Activated T-cell treated with anti-CD3 and anti-CD28 coated beads, Interleukin-2, amount 50 U/mL, for 1 hour (primary cell): ENCODE data around the gene AMZ1.
A peak's percentile ranks its signal among the peaks of the same experiment; 100 is the strongest.

Source experiments
- DNase-seq: peaks from one replicate; pipeline ENCODE4 v3.0.0-alpha.2; 2020

The AMZ1 gene, protein sequence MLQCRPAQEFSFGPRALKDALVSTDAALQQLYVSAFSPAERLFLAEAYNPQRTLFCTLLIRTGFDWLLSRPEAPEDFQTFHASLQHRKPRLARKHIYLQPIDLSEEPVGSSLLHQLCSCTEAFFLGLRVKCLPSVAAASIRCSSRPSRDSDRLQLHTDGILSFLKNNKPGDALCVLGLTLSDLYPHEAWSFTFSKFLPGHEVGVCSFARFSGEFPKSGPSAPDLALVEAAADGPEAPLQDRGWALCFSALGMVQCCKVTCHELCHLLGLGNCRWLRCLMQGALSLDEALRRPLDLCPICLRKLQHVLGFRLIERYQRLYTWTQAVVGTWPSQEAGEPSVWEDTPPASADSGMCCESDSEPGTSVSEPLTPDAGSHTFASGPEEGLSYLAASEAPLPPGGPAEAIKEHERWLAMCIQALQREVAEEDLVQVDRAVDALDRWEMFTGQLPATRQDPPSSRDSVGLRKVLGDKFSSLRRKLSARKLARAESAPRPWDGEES

DNA sequence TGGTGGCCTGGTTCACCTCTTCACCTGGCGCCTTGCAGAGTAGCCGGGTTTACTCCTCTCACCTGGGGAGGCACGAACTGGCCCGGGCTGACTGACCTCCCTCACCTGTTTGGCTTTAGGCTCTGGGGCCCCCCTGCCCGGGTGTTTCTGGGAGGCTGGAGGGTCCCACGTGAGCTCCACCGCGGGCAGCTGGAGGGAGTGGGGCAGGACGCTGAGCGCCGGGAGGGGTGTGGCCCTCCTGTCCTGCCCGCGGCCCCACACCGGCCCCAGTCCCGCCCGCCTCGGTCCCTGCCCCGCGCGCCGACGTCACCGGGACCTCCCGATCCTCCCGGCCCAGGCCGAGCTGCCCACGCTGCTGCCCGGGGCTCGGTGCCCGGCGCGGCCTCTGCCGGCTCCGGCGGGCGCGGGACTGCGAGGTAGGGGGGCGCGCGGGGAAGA, at the start of gene AMZ1:
TSS of gene AMZ1 (plus strand) at position 322 of the 438 bp plus-strand sequence. CDS start 12,250 bp downstream, outside the sequence.
- DNase-seq: no peak

DNA sequence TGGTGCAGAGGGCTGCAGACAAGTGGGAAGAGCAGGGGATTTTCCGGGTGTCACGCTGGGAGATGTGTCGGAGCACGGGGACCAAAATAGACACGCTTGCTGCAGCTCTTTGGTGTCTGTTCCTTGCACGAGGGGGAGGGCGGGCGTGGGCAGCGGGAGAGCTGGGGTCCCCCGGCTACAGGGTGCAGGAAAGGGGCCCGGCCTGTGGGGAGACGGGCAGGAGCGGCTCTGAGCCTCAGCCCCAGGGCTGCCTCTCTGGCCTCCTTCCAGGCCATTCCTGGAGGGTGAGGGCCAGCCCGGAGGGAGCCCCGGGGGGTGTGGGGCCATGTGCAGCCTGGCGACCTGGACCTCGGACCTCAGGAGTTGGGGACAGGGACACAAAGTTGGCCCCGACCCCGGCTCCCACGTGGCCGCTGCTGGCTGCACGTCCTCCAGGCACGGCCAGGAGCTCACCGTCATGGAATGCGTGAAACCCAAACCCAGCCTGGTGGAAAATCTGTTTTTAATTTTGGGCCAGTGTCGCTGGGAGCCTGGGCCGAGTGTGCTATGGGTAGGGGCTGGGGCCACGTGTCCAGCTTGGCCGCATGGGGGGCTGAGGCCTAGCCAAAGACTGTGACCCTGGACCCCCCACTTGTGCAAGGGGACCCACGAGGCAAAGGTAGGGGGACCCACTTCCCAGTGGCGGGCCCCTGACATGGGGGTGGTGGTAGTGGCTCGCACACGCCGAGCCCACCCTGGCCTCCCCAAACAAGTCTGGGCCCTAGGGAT, 49.6 kb upstream of the AMZ1 start:
- DNase-seq: no peak

DNA sequence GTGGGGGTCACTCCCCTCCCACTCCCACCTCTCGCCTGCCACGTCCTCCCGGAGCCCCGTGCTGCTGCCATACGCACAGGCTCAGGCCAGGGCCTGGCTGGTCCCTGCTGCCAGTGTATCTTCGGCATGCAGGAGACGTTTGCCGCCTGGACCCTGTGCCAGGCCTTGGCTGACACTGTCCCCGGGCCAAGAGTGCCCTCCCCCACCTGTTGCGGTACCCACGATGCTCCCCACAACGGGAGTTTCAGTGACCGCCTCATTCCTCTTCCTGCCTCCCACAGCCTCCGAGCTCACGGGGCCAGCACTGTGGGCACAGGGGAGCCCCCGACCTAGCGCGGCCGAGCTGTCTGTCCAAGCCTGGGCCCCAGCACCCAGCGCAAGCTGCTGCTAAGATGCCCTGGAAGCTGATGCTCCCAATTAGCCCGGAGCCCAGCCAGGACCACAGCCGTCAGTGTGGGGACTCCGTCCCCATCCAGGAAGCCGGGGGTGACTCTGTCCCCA, 48.8 kb upstream of the AMZ1 start:
- DNase-seq: no peak

DNA sequence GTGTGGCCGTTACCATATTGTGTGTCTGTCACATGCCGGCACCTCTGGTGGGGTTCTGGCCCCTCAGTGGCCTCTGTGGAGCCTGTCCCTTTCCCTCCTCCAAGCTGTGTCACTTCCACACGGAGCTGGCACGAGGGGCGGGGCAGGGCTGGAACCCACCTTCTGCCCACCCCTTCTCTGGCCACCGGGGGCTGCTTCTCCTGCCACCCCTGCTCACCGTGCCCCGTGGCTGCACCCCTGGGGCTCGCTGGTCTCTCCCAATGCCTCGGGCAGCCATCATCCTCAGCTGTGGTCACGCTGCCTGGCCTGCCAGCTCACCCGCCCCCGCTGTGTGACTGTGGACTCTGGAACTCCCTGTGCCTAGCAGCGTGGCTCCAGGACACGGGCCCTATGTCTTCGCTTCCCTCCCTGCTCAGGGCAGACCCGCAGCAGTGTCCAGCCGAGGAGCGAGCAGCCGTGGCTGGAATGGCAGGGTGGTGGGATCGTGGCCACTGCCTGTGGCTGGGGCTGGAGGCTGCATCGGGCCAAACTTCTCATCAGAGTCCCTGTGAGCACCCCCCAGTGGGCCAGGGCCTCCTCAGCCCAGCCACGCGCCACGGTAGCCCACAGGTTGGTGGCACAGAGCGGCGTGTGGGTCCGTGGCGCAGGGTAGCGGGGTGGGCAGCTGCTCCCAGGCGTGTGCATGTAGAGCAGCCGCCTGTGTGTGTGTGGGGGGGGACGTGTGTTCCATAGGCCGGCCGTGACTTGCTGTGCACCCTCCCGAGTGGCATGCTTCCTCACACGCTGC, 48.1 kb upstream of the AMZ1 start:
- no peak for DNase-seq

DNA sequence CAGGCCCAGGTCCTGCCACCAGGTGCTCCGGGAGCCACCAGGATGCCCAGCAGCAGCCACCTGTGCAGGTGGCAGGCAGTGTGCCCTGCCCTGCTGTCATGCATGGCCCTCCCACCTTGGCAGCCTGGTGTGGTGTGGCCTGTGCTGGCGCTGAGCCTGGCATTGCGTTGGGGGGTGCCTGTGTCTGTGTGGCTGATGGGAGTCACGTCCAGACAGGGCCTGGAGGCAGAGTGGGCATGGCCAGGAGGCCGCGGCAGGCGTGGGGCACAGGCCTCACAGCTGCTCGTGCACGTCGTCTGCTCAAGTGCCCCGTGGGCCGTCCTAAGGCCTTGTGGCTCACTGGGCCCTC, 47.5 kb upstream of the AMZ1 start:
- no peak for DNase-seq

DNA sequence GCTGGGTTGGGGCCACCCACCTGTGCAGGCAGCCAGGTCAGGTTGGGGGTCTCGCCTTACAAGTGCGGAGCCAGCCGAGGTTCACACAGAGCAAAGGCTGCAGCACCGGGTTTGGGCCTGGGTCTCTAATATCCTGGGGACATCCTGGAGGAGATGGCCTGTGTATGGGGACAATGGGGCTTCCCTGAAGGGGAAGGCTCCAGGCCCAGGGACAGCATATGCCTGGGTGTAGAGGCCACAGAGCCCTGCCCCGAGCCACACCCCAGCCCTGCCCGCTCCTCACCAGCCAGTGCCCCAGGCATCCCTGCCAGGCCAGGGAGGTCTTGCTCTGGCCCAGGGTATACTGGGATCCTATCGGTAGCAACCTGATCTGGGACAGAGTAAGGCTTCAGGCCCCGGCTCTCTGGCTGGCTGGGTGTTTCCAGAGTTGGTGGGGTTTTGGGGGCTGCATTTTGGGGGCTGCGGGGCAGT, 47.1 kb upstream of the AMZ1 start:
- DNase-seq: no peak

DNA sequence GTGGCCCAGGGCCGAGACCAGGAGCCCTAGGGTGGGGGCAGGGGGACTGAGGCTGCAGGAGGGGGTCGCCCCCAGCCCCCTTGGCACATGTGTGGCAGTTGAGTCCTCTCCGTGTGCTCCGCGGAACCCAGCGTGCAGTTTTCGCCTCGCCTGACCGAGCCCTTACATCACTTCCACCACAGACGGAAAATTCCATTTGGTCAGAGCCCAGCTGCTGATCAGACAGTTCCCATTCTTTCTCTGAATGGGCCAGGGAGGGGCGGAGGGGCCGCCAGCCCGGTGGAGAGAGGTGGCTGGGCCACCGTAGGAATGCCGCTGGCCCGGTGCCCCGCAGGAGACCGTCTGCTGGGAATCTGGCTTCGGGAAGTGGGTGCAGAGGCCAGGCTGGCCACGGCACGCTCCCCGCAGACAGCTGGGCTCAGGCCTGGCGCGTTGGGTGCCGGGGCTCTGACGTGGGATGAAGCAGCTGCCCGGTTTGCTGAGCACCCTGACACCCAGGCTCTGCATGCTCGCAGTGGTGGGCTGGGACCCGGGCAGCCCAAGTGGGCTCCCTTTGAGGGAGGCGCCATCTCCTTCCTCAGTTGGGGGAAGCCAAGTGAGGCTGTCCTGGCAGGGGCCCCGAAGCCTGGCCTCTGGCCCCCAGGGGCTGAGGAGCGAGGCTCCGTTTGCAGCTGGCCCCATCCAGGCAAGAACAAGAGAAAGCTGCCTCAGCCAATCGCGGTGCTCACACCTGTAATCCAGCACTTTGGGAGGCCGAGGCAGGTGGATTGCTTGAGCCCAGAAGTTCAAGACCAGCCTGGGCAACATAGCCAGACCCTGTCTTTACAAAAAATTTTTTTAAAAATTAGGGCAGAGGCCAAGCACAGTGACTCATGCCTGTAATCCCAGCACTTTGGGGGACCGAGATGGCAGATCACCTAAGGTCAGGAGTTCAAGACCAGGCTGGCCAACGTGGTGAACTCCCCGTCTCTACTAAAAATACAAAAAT, 46.3 kb upstream of the AMZ1 start:
- DNase-seq: no peak

DNA sequence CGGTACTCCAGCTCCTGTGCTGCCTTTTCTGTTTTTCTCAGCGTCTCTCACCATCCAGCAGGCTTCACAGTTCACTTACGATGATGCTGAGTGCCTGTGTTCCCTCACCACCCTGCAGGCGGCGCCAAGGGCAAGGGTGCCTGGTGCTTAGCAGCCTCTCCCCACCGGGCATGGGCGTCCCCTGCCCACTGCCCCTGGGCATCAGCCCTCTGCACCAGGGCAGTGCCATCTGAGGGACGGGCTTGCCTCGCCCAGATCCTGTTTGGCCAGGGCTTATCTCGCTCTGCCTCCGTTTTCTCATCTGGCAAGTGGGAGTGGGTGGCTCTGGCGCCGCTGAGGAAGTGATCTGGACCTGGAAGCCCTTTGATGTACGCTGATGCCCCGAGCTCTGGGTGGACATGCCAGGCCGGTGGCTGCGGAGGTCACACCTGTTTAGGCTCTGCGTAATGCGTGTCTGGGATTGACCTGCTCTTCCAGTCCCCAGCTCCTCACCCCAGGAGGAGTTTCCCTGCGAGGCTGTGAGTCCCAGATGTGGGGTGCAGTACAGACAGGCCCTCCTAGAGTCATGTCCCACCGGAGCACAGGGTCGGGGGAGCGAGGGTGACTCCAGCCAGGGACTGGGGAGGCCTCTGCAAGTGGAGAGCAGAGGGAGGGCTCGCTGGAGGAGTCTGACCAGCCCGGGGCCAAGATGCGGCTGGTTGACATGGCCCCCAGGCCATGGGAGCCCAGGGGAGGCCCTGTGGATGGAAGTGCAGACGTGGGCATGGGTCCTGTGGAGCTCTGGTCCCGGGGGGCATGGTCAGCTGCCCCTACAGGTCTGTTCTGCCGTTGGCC, 44.4 kb upstream of the AMZ1 start:
- no peak for DNase-seq

DNA sequence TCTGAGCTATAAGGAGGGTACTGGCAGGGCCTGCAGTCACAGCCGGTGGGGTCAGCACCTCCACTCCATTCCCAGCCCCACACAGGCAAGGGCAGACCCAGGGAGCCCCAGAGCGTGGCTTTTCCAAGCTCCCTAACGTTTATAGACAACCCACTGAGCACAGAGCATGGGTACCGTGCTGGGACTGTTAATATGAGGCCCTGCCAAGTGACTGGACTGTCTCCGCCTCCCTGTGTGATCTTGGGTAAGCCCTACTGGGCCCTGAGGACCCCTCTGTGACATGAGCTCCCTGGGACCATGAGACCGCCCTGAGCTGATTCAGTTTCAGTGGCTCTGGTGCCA, 43.8 kb upstream of the AMZ1 start:
- no peak for DNase-seq

DNA sequence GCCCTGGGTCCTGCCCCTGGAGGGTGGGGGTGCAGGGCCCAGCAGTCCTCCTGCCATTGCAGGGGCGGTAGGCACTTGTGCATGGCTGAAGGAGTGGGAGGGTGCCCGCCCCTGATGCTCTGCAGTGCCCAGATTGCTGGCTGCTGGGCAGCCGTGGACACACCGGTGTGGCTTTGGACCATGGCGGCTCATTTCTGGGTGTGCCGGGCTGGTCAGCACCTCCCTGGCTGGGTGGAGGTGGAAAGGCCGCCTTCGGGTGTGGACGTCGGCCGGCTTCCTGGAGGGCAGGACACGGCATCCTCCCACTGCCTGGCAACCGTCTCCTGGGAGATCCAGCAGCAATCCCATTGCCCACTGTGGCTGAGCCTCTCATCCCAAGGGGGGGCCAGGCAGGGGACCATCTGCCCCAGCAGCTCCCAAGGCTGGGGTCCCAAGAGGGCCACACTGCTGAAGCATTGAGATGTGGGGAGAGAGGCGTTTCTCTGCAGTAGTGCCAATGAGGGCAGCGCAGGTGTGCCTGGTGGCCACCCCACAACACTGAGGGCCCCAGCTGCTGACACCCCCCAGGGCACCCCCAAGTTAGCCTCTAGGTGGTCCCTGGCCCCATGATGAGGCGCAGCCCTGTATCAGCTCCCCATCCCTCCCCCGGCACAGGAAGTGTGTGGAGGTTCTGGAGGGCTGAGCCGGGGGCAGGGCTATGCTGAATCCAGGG, 43.3 kb upstream of the AMZ1 start:
- DNase-seq: no peak

DNA sequence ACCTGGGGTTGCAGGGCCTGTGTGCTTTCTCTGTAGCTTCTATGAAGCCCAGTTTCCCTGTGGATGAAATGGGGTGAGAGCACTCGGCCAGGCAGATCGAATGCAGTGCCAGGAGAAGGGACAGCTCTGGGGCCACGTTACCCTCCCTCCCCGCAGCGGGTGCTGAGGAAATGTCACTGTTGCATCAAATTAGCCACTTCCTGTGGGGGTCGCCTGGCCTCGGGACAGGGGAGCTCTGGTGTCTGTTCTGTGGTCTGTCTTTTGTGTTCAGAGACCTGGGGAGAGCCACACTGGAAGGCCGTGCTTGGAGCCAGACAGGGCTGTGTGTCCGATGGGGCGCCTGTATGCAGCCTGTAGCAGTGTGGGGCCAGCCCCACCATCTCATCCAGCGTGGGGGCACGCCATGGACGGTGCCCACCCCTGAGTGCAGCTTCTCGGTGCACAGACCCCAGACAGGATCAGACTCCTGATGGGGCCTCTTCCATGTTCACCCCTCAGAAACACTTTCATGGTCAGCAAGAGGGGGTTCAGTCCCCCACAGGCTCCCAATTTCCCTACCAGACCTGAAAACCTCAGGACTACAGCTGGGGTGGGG, 42.6 kb upstream of the AMZ1 start:
- DNase-seq: peak; percentile 29

DNA sequence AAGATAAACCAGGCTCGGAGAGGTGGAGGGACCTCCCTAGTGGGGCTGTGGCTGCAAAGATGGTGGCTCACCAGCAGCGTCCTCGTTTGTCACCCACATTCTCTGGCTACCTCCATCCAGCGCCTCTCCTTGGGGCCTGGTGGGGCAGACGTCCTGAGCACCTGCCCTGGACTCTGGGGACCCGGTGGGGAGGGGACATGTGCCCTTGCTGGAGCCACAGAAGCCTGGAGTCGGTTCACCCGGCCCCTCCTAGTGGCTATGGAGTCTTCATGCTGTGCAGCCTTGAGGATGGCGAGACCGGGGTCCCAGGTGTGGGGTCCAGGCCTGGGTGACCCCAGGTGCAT, 41.7 kb upstream of the AMZ1 start:
- DNase-seq: no peak

DNA sequence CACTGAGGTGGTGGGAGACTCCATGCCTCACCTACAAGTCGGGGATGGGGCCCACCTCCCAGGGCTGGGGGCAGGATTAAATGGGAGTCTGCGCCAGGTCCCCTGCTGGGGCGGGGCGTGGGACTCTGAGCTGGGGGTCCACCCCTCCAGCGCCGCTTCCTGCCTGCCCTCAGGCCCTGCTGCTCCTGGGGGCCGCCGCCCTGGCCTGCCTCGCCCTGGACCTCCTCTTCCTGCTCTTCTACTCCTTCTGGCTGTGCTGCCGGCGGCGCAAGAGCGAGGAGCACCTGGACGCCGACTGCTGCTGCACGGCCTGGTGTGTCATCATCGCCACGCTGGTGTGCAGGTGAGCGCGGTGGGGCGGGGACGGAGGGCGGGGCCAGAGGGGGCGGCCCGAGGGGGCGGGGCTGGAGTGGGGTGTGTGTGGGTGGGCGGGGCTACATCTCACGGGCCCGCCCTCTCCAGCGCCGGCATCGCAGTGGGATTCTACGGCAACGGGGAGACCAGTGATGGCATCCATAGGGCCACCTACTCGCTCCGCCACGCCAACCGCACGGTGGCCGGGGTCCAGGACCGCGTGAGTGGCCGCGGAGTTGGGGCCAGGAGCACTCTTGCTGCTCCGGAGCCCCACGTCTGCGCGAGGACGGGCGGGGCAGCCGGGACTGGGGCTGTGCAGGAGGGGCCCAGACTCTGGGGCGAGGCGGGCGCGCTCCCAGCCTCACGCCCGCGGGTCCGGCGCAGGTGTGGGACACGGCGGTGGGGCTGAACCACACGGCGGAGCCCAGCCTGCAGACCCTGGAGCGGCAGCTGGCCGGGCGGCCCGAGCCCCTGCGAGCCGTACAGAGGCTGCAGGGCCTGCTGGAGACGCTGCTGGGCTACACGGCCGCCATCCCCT, 41.1 kb upstream of the AMZ1 start:
- no peak for DNase-seq

DNA sequence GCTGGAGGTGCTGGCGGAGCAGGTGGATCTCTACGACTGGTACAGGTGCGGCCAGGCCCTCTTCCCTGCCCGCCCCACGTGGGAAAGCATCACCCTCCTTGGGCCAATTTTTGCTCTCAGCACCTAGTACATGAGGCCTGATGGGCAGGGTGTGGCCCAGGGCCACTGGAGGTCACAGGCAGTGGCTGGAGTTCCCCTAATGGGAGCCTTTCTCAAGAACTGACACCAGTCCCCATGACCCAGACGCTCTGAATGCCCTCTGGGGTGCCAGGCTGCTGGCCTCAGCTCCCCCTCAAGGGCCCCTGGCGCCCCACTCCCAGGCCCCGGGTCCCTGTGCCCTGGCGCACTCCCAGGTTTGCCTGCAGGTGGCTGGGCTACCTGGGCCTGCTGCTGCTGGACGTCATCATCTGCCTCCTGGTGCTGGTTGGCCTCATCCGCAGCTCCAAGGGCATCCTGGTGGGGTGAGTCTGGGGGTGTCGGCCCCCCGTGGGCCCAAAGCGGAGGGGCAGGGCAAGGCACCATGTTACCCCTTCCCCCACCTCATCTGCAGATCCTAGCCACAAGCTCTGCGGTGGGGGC, 40.3 kb upstream of the AMZ1 start:
- no peak for DNase-seq

DNA sequence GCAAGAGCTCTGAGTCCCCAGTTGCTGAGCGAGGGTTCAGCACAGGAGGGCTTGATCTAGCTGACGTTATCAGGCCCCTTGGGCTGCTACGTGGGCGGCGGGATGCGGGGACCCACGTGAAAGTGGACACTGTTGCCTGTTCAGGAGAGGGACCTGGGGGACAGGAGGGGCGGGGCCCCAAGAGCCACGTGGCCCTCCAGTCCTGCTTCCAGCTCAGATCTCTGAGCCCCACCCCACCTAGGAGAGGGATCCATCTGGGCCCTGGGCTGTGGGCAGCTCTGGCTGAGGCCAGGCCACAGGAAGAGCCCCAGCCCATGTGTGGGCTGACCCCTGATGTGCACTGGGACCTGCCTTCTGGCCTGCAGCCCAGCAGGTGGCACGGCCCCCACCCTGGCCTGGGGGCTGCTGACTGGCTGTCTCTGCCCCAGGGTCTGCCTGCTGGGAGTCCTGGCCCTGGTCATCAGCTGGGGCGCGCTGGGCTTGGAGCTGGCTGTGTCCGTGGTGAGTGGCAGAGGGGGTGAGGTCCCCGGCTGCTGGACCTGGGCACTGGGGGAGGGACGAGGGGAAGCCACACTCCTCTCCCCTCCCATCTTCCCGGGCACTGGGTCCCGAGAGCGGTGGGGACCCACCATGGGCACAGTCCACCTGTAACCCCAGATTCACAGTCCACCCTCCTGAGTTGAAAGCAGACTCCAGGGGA, 38.7 kb upstream of the AMZ1 start:
- DNase-seq: no peak

DNA sequence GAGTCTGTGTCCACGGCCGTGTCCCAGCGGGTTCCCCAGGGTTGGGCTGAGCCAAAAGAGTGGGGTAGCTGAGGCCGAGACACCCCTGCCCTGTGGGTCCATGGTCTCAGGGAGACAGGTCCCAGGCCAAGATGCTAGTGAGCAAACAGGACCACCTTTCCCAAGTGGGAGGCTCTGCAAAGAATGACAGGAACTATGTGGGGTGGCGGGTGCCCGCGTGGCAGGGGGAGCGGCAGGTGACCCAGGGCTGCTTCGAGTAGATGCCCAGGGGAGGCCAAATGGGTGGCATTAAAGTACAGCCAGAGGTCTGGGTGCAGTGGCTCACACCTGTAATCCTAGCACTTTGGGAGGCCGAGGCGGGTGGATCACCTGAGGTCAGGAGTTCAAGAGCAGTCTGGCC, 38.0 kb upstream of the AMZ1 start:
- DNase-seq: no peak

DNA sequence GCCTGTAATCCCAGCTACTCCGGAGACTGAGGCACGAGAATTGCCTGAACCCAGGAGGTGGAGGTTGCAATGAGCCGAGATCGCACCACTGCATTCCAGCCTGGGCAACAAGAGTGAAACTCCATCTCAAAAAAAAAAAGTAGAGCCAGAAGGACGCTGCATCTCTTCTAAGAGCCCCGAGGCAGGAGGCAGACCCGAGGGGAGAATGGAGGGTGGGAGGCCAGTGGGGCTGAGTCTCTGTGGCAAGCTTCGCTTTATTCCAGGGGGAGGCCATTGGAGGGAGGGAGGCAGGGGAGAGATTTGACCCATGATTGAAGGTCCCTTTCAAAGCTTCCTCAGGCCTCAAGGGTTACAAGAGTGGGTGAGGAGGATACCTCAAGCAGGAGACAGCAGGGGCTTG, 37.6 kb upstream of the AMZ1 start:
- no peak for DNase-seq

DNA sequence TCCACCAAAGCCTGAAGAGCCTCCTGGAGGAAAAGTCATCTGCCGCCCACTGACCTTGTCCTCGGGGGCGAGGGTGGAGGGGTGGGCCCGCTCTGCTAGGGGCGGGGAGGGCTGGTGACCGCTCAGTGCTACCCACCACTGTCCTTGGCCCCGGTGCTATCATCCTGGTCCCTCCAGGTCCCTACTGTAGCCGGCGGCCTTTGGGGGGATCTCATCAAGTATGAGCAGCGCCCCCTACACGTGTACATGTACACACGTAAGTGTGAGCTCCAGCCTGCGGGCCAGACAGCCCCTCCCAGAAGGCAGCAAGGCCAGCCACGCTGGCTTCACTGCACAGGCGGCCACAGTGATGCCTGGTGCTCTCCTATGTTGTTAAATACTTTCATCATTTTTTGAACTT, 36.7 kb upstream of the AMZ1 start:
- DNase-seq: no peak
